ENCODE measurements around the gene SHISAL2A. TPM values are rescaled to one million over a fixed set of nuclear protein-coding genes. Genes with fewer than 3 reads are reported as not detected.

The SHISAL2A gene
- total and polyA plus RNA-seq, 2 of the 4 experiments (the other 2 are of a cell fraction): not detected

- H2AFZ ChIP-seq (replicated peaks; ENCODE audit: low read length, poor library complexity): no peak overlapping the region
- intact Hi-C loops (cut with micrococcal nuclease): no loop called here
- H2BK120ac ChIP-seq (ENCODE audit: low read depth, low read length): no peak overlapping the region
- BruUV-seq (replicated peaks): no TSS peak
- H3K27ac ChIP-seq (ENCODE audit: insufficient read depth, low read length): no peak overlapping the region
- no peak overlapping the region for H2AK5ac ChIP-seq (ENCODE audit: low read depth, low read length)
- H3K14ac ChIP-seq (replicated peaks; ENCODE audit: low read depth, low read length): no peak overlapping the region
- no peak overlapping the region for H2BK5ac ChIP-seq (ENCODE audit: low read depth, low read length, poor library complexity, severe bottlenecking)
- no peak overlapping the region for H4K8ac ChIP-seq (ENCODE audit: low read depth in 2 of 2, low read length in 2 of 2)
- H3K9me3 ChIP-seq (ENCODE audit: control insufficient read depth, insufficient read depth, low read length): no peaks in the 10 kb centered on the region
- no peaks in the 10 kb centered on the region for H3K4me1 ChIP-seq (ENCODE audit: control insufficient read depth, insufficient read depth, low read length)
- CTCF ChIA-PET: no interaction called here
- dilution Hi-C loops (cut with HindIII; ENCODE audit: low sequenced_read_pairs, unreplicated experiment): no loop called here
- no peak overlapping the region for H3K4me3 ChIP-seq (ENCODE audit: insufficient read depth, low read depth, low read length)
- H3K4me2 ChIP-seq (ENCODE audit: low read depth, low read length): no peak overlapping the region
- H3K4ac ChIP-seq (ENCODE audit: low read depth, low read length): no peak overlapping the region
- H2BK20ac ChIP-seq (ENCODE audit: low read depth, low read length): no peak overlapping the region
- no peak overlapping the region for H2BK15ac ChIP-seq (ENCODE audit: low read depth, low read length)
- no CpG with 5 or more reads among the region's 1 CpG for WGBS, 2 experiments (ENCODE audit: extremely low coverage in 2 of 2, insufficient read length in 1 of 2)
- DNase-seq (no peak), ATAC-seq (ENCODE audit: low read depth) (no peak)
- no peaks in the 10 kb centered on the region for H4K20me1 ChIP-seq (ENCODE audit: insufficient read depth, low read length)
- no peak overlapping the region for H3K9ac ChIP-seq (ENCODE audit: low read depth, low read length)
- no peak overlapping the region for H4K91ac ChIP-seq (ENCODE audit: insufficient read depth, low read depth, low read length)
- no peak overlapping the region for H2AK9ac ChIP-seq (replicated peaks; ENCODE audit: low read depth, low read length, poor library complexity)
- H4K5ac ChIP-seq (ENCODE audit: low read depth, low read length): no peak overlapping the region
- POLR2A ChIA-PET (ENCODE audit: unreplicated experiment): no interaction called here
- no peak overlapping the region for H3K56ac ChIP-seq (ENCODE audit: extremely low read depth, insufficient read depth, low read length)
- no peak overlapping the region for H3K18ac ChIP-seq (ENCODE audit: low read depth, low read length)
- in situ Hi-C loops (cut with MboI; ENCODE audit: low sequenced_read_pairs): loop anchor here (10.0 kb wide), 1 partner anchor 280 kb away; the partner anchor contains the start of genes ORC1 and PRPF38A
- peaks cover 0 to 7% of the 10 kb centered on the region in 2 experiments; a peak in 2 of 4 replicates for H3K79me1 ChIP-seq (ENCODE audit: low read depth in 1 of 2, low read length in 2 of 2)
- H3K27me3 ChIP-seq (ENCODE audit: control insufficient read depth, insufficient read depth, low read length): no peaks in the 10 kb centered on the region
- no peak overlapping the region for H3K23ac ChIP-seq (ENCODE audit: low read depth, low read length)
- TF ChIP-seq CEBPB (IDR thresholded peaks at IDR 0.05; ENCODE audit: low read depth, low read length) (no peak), MXI1 (IDR thresholded peaks at IDR 0.05; ENCODE audit: borderline replicate concordance, low read depth, low read length) (no peak), RFX5 (IDR thresholded peaks at IDR 0.05; ENCODE audit: low read depth, low read length) (no peak), RCOR1 (IDR thresholded peaks at IDR 0.05; ENCODE audit: insufficient replicate concordance, low read length) (no peak), SMC3 (IDR thresholded peaks at IDR 0.05; ENCODE audit: low read depth, low read length) (no peak), FOS (IDR thresholded peaks at IDR 0.05; ENCODE audit: low read depth, low read length) (no peak), RAD21 (IDR thresholded peaks at IDR 0.05; ENCODE audit: low read length) (no peak), MAFK (IDR thresholded peaks at IDR 0.05; ENCODE audit: low read depth, low read length) (no peak), ELK1 (IDR thresholded peaks at IDR 0.05; ENCODE audit: borderline replicate concordance, low read depth, low read length) (no peak), CHD1 (IDR thresholded peaks at IDR 0.05; ENCODE audit: low read depth, low read length) (no peak), NFE2L2 (IDR thresholded peaks at IDR 0.05; ENCODE audit: low read depth, low read length) (no peak), BHLHE40 (IDR thresholded peaks at IDR 0.05; ENCODE audit: low read depth, low read length) (no peak)
- no peaks in the 10 kb centered on the region for H3K9me1 ChIP-seq (ENCODE audit: insufficient read depth, low read length)
- H3K36me3 ChIP-seq (ENCODE audit: control insufficient read depth, insufficient read depth, low read length): peaks cover 10% of the 10 kb centered on the region
These were observed 51.6 kb downstream of the SHISAL2A start for GRCh38 chr1:52684545-52684944.
